GM19324 (cell line): ENCODE data around the gene TMEM9.

Experiments used
- ATAC-seq: cut with Tn5 transposase; IDR thresholded peaks from one replicate; pipeline ENCODE4 v1.9.1; 2021; ENCODE audit warnings: mild to moderate bottlenecking, moderate library complexity; ENCODE audit not compliant: unreplicated experiment, low FRiP score

TMEM9 gene

DNA sequence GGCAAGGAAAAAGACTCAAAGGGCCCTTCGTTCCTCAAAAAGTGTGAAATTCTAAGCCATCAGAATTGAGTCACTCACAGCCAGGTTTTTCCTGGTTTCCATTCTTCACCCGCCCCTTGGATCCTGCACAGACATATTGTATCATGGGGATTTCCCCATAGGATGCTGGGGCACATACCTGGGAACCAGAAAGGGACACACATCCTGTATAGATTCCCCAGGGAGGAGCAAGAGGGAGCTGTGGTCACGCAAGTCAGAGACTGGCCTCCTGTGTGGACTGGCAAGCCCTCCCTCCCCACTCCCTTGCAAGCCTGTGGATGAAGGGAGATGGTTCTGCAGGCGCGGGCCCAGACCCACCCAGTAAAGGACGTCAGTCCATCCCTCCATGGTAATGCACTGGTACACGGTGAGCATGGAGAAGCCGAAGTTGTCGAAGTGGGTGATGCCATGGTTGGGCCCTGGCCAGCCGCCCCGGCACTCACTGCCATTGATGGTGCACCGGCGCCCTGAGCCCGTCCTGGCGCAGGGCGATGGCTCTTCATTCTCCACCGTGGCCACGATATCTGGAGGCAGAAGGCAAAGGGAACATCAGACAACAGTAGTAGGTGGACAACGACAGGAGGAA is 65.3 kb downstream of the TMEM9 start:
- no peak for ATAC-seq

DNA sequence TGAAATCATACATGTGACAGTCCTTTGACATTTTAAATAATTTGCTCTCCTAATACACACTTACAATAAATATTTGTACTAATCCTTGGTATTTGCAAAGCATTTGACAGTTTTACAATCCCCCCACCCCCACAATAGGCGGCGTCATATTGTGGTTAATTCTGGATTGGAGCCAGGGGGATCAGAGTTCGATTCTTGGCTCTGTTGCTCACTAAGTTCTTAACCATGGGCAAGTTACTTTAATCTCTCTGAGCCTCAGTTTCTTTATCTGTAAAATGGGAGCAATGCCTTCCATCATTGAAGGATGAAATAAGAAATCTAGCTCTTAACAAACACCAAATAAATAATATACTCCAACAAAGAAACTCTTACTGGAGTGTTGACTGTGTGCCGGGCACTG is 65.9 kb downstream of the TMEM9 start:
- no peak for ATAC-seq

DNA sequence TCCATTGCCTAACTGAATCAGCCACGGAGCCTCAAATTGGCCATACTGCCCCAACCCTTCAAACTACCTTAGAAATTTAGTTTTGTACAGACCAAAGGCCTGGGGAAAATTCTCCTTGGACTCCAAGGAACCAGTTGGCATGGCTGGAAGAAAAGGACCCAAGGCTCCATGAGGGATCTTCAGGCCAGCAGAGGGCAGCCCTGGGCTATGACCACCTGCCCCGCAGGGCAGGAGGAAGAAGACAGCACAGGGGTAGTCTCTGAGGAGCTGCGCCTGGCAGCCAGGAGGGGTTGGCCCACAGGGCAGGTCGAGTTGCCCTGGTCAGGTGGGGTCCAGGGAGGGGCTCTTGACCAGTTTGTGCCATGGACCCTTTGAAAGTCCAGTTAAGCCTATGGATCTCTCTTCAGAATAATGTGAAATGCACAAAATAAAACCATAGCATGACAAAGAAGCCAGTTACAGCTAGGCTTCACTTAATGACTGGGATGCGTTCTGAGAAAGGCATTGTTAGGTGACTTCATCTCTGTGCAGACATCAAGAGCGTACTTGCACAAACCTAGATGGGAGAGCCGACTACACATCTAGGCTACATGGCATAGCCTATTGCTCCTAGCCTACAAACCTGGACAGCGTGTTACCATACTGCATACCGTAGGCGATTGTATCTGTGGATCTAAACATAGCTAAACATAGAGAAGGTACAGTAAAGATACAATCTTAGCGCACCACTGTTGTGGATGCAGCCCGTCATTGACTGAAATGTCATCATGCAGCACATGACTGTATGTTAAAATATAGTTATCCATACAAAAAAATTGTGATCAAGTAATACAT is 68.2 kb downstream of the TMEM9 start:
- no peak for ATAC-seq
